Fibroblast of lung (primary cell): ENCODE measurements around the gene DPYSL4. TPM values are rescaled to one million over a fixed set of nuclear protein-coding genes. Genes with fewer than 3 reads are reported as not detected.

Experiments used
- DNase-seq, 2 donors: peaks; one replicate each; pipeline versions ENCODE4 v3.0.0 to v3.0.0-alpha.2; 2010; ENCODE audit warnings: low read depth in 2 of 2
- H2AFZ ChIP-seq: 2 replicates; pipeline ENCODE4 v1.5.1; 2012; ENCODE audit warnings: low read length, control low read depth, inconsistent platforms
- H3K27ac ChIP-seq: 2 replicates; pipeline ENCODE4 v1.5.1; 2011; ENCODE audit warnings: low read length, control low read depth; ENCODE audit not compliant: insufficient read depth
- H3K27me3 ChIP-seq: 2 replicates; pipeline ENCODE4 v1.5.1; 2011; ENCODE audit warnings: mild to moderate bottlenecking, low read length; ENCODE audit not compliant: control insufficient read depth, insufficient read depth
- H3K36me3 ChIP-seq: 2 replicates; pipeline ENCODE4 v1.5.1; 2011; ENCODE audit warnings: low read length; ENCODE audit not compliant: control insufficient read depth, insufficient read depth
- H3K4me1 ChIP-seq: 2 replicates; pipeline ENCODE4 v1.5.1; 2011; ENCODE audit warnings: low read length; ENCODE audit not compliant: control insufficient read depth, insufficient read depth; ENCODE audit errors: extremely low read depth
- H3K4me2 ChIP-seq: 2 replicates; pipeline ENCODE4 v1.5.1; 2011; ENCODE audit warnings: low read length, control low read depth; ENCODE audit not compliant: insufficient read depth; ENCODE audit errors: extremely low read depth
- H3K4me3 ChIP-seq, 4 experiments: fragments of 200-600 bp in 1 of 4; sonication (generic) in 1 of 4; replicated peaks in 1 of 4; 2 replicates each; pipeline ENCODE4 v1.5.1; 2011 to 2016; ENCODE audit warnings: low read length in 4 of 4, low read depth in 3 of 4, mild to moderate bottlenecking in 3 of 4, control low read depth in 2 of 4, inconsistent platforms in 1 of 4, mixed read lengths in 1 of 4; ENCODE audit not compliant: insufficient read depth in 1 of 4; ENCODE audit errors: control extremely low read depth in 1 of 4
- H3K79me2 ChIP-seq: 2 replicates; pipeline ENCODE4 v1.5.1; 2012; ENCODE audit warnings: mild to moderate bottlenecking, low read length, inconsistent platforms; ENCODE audit not compliant: control insufficient read depth, insufficient read depth
- H3K9ac ChIP-seq: 2 replicates; pipeline ENCODE4 v1.5.1; 2011; ENCODE audit warnings: mild to moderate bottlenecking, low read length, control low read depth; ENCODE audit not compliant: insufficient read depth
- H3K9me3 ChIP-seq: 2 replicates; pipeline ENCODE4 v1.5.1; 2012; ENCODE audit warnings: low read depth, low read length; ENCODE audit not compliant: control insufficient read depth, insufficient read depth
- H4K20me1 ChIP-seq: 2 replicates; pipeline ENCODE4 v1.5.1; 2011; ENCODE audit warnings: low read length; ENCODE audit not compliant: control insufficient read depth, insufficient read depth; ENCODE audit errors: extremely low read depth
- CTCF ChIP-seq, 2 donors: IDR thresholded peaks in 1 of 2; conservative IDR thresholded peaks in 1 of 2; 1 replicate in 1 of 2; 2 replicates in 1 of 2; pipeline ENCODE4 v1.5.1; 2011 to 2012; ENCODE audit warnings: low read length in 2 of 2, control low read depth in 1 of 2, inconsistent platforms in 1 of 2, low read depth in 1 of 2, mild to moderate bottlenecking in 1 of 2
- EZH2 ChIP-seq: IDR thresholded peaks from 2 replicates; pipeline ENCODE4 v1.5.1; 2012; ENCODE audit warnings: low read length, control low read depth, mild to moderate bottlenecking; ENCODE audit errors: missing control alignments
- polyA plus RNA-seq, 2 donors: library from polyadenylated mRNA; depleted of rRNA in 1 of 2; stranded (reverse) in 1 of 2; unstranded in 1 of 2; fragments of >200 nt; gene quantifications; 2 replicates each; pipeline ENCODE4 v1.2.1, GENCODE V29; 2011 to 2012; ENCODE audit warnings: missing spikeins in 1 of 2
- total RNA-seq: library from RNA; depleted of rRNA; stranded (reverse); fragments of >200 nt; gene quantifications from 2 replicates; pipeline ENCODE4 v1.2.1, GENCODE V29; 2014

DPYSL4 gene
- total and polyA plus RNA-seq, 2 donors (not counting 1 experiment from before 2014, with no cell fraction given) = 0.83 to 1.4 TPM

GRCh38 chr10:132223156-132223590, 36.4 kb downstream of the DPYSL4 start:
- H4K20me1 ChIP-seq = no peaks in the 10 kb centered on the region
- H3K4me3 ChIP-seq = no peak overlapping the region
- no peaks in the 10 kb centered on the region for H3K9me3 ChIP-seq
- TF ChIP-seq CTCF (conservative IDR thresholded peaks at IDR 0.05 in 1 of 2, IDR thresholded peaks at IDR 0.05 in 1 of 2; ENCODE audit: low read depth in 1 of 2, low read length in 2 of 2) (peak; percentile 97 to 100), EZH2 (no peak)
- H3K27me3 ChIP-seq = no peaks in the 10 kb centered on the region
- no peak overlapping the region for H2AFZ ChIP-seq
- H3K9ac ChIP-seq = no peak overlapping the region
- no peak overlapping the region for H3K27ac ChIP-seq
- H3K36me3 ChIP-seq = no peaks in the 10 kb centered on the region
- no peaks in the 10 kb centered on the region for H3K79me2 ChIP-seq
- H3K4me2 ChIP-seq = no peak overlapping the region
- peak; percentile 63 to 83 for DNase-seq
- no peaks in the 10 kb centered on the region for H3K4me1 ChIP-seq

- no peaks in the 10 kb centered on the region for H4K20me1 ChIP-seq
- H3K4me2 ChIP-seq = no peak overlapping the region
- H2AFZ ChIP-seq = no peak overlapping the region
- no peaks in the 10 kb centered on the region for H3K4me1 ChIP-seq
- no peak overlapping the region for H3K9ac ChIP-seq
- no peaks in the 10 kb centered on the region for H3K36me3 ChIP-seq
- H3K27ac ChIP-seq = no peak overlapping the region
- DNase-seq = no peak
- no peaks in the 10 kb centered on the region for H3K9me3 ChIP-seq
- no peaks in the 10 kb centered on the region for H3K79me2 ChIP-seq
- no peak overlapping the region for H3K4me3 ChIP-seq
- no peaks in the 10 kb centered on the region for H3K27me3 ChIP-seq
- no peak for TF ChIP-seq EZH2
- no peak for TF ChIP-seq CTCF (conservative IDR thresholded peaks at IDR 0.05 in 1 of 2, IDR thresholded peaks at IDR 0.05 in 1 of 2; ENCODE audit: low read depth in 1 of 2, low read length in 2 of 2)
These were observed 37.0 kb downstream of the DPYSL4 start for GRCh38 chr10:132223611-132224342.

- no peaks in the 10 kb centered on the region for H3K9me3 ChIP-seq
- no peak overlapping the region for H3K4me3 ChIP-seq
- H3K36me3 ChIP-seq = no peaks in the 10 kb centered on the region
- no peaks in the 10 kb centered on the region for H3K27me3 ChIP-seq
- H3K27ac ChIP-seq = no peak overlapping the region
- H4K20me1 ChIP-seq = no peaks in the 10 kb centered on the region
- no peaks in the 10 kb centered on the region for H3K79me2 ChIP-seq
- DNase-seq = no peak
- no peak overlapping the region for H3K9ac ChIP-seq
- TF ChIP-seq CTCF (conservative IDR thresholded peaks at IDR 0.05 in 1 of 2, IDR thresholded peaks at IDR 0.05 in 1 of 2; ENCODE audit: low read depth in 1 of 2, low read length in 2 of 2) (no peak), EZH2 (no peak)
- H3K4me1 ChIP-seq = no peaks in the 10 kb centered on the region
- no peak overlapping the region for H3K4me2 ChIP-seq
- H2AFZ ChIP-seq = no peak overlapping the region
These were observed 37.8 kb downstream of the DPYSL4 start for GRCh38 chr10:132224343-132225072.
